ENCODE data around the gene LBH. TPM values are rescaled to one million over a fixed set of nuclear protein-coding genes. Genes with fewer than 3 reads are reported as not detected.
A peak's percentile ranks its signal among the peaks of the same experiment; 100 is the strongest.

LBH gene
- total and polyA plus RNA-seq, 4 donors = 56.1 to 213 (median 94.5) TPM

DNA sequence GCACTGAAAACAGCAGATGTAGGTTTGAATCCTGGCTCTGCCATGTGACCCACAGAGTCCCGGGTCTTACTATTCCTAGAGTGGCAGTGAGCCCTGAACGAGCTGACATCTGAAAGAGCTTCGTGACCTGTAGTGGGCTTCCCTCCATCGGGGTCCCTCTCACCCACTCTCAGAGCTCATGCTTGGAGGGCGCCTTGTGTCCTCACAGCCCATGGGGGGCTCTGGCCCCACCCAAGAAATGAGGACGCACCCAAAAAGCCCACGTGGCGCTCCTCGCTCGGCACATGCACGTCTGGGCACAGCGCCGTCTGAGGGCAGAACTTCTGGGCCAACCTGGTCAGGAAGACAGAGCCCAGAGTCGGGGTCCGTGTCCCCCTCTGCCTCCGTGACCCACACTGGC, 23.7 kb downstream of the LBH start:
- Histone ChIP-seq H3K4me1 (ENCODE audit: control insufficient read depth in 1 of 2, insufficient read depth in 2 of 2, low read length in 2 of 2) (peaks cover 3 to 6% of the 10 kb centered on the region in 2 donors), H3K27me3 (ENCODE audit: control insufficient read depth in 1 of 2, insufficient read depth in 2 of 2, low read length in 1 of 2) (no peaks in the 10 kb centered on the region), H3K27ac (ENCODE audit: low read depth in 1 of 2, low read length in 2 of 2) (no peak overlapping the region), H3K36me3 (ENCODE audit: control insufficient read depth in 1 of 2, insufficient read depth in 2 of 2, low read length in 1 of 2) (peaks cover 4 to 10% of the 10 kb centered on the region in 2 donors), H3K9me3 (ENCODE audit: control insufficient read depth, low read length) (no peaks in the 10 kb centered on the region), H3K4me3 (ENCODE audit: low read length in 2 of 2) (no peak overlapping the region)
- DNase-seq = no peak
- 83 to 88% methylated on average over 16 of the region's 16 CpGs for WGBS, 2 donors
- ATAC-seq (ENCODE audit: low FRiP score) = no peak
- intact Hi-C loops (cut with DNase I) = no loop called here

DNA sequence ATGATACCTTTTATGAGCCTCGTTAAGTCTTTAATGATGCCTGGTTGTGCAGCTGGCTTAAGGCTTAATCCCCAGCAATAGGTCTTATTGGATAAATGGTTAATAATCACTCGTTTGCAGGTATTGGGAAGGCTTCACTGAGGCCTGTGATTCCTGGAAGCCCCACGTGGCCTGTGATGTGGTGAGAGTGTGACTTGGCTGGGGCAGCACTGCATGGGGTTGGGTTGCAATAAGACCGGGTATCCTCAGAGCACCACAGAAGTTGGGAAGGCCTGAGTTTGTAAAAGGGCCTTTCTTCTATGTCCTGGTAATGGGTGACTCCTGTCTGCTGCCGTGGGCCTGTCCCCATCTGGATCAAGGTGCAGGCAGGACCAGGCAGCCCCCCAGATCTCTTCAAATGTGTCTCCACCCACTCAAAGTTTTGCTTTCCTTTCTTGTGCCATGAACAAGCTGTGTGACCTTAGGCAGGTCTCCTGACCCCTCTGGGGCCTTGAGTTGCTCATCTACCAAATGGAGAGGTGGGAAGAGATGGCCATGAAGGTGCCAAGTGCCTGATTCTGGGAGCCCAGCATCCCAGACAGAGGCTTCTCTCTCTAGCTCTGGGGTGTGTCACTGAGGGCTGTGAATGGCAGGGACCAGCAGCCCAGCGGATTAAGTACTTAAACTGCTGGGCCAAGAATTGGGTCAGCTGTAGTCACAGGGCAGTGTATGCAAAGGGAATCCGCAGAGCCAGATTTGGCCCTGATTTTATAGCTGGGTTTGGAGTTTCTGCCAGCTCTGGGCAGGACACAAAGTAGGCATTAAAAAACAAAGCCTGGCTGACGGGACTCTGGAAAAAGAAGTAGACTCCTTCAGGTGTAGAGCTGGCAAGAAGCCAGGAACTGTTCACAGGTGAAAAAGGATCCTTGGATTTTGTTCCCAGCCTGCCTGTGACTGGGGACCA, 24.4 kb downstream of the LBH start:
- ATAC-seq (ENCODE audit: low FRiP score) = no peak
- peaks cover 3% of the 10 kb centered on the region in 2 donors for H3K4me1 ChIP-seq (ENCODE audit: control insufficient read depth in 1 of 2, insufficient read depth in 2 of 2, low read length in 2 of 2)
- 48 to 61% methylated on average over 8 of the region's 8 CpGs for WGBS, 2 donors

DNA sequence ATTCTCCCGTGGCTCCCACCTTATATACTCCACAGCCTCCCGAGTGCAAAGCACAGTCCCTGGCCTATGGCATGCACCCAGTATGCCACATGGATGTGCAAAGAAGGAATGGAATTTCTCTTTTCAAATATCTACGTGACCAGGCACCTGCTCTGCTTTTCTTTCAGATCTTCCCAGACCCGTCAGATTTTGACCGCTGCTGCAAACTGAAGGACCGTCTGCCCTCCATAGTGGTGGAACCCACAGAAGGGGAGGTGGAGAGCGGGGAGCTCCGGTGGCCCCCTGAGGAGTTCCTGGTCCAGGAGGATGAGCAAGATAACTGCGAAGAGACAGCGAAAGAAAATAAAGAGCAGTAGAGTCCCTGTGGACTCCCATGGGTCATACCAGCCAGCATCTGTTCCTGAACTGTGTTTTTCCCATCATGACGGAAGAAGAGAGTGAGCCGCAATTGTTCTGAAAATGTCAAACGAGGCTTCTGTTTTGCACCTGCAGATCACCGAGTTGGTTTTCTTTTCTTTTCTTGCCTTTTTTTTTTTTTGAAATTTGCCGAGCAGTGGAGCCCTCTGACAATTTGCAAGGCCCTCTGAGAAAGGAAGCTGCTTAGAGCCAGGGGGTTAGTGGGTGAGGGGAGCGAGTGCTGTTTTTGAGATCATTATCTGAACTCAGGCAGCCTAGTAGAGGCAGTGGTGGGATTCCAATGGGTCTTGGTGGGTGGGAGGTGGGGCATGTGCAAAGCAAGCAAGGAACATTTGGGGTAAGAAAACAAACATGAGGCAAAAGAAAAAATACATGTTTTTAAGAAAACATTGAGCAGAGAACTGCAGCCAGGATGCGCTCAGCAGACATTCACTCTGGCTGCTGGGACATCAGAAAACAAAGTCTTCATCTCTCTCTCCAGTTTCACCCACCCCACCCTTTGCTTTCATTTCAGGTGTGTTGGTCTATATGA, 26.2 kb downstream of the LBH start:
- no peak overlapping the region for H3K4me3 ChIP-seq (ENCODE audit: low read length in 2 of 2)
- no peaks in the 10 kb centered on the region for H3K4me1 ChIP-seq (ENCODE audit: control insufficient read depth in 1 of 2, insufficient read depth in 2 of 2, low read length in 2 of 2)
- ATAC-seq (ENCODE audit: low FRiP score) (no peak), DNase-seq (no peak)
- H3K27ac ChIP-seq (ENCODE audit: low read depth in 1 of 2, low read length in 2 of 2) = no peak overlapping the region
- no peaks in the 10 kb centered on the region for H3K9me3 ChIP-seq (ENCODE audit: control insufficient read depth, low read length)
- peaks cover 4 to 10% of the 10 kb centered on the region in 2 donors for H3K36me3 ChIP-seq (ENCODE audit: control insufficient read depth in 1 of 2, insufficient read depth in 2 of 2, low read length in 1 of 2)
- intact Hi-C loops (cut with DNase I) = no loop called here
- WGBS, 2 donors = 85 to 86% methylated on average over 17 of the region's 17 CpGs
- no peaks in the 10 kb centered on the region for H3K27me3 ChIP-seq (ENCODE audit: control insufficient read depth in 1 of 2, insufficient read depth in 2 of 2, low read length in 1 of 2)

More for the DNA sequence above, 24.4 kb downstream of the LBH start:
- Histone ChIP-seq H3K27me3 (ENCODE audit: control insufficient read depth in 1 of 2, insufficient read depth in 2 of 2, low read length in 1 of 2) (no peaks in the 10 kb centered on the region), H3K36me3 (ENCODE audit: control insufficient read depth in 1 of 2, insufficient read depth in 2 of 2, low read length in 1 of 2) (peaks cover 4 to 10% of the 10 kb centered on the region in 2 donors), H3K27ac (ENCODE audit: low read depth in 1 of 2, low read length in 2 of 2) (peak overlapping the region; percentile 25), H3K9me3 (ENCODE audit: control insufficient read depth, low read length) (no peaks in the 10 kb centered on the region), H3K4me3 (ENCODE audit: low read length in 2 of 2) (no peak overlapping the region)
- no peak for DNase-seq
- intact Hi-C loops (cut with DNase I) = no loop called here

- intact Hi-C loops (cut with DNase I) = no loop called here
- Histone ChIP-seq H3K4me3 (ENCODE audit: low read length in 2 of 2) (no peak overlapping the region), H3K4me1 (ENCODE audit: control insufficient read depth in 1 of 2, insufficient read depth in 2 of 2, low read length in 2 of 2) (no peaks in the 10 kb centered on the region), H3K27me3 (ENCODE audit: control insufficient read depth in 1 of 2, insufficient read depth in 2 of 2, low read length in 1 of 2) (no peaks in the 10 kb centered on the region), H3K9me3 (ENCODE audit: control insufficient read depth, low read length) (no peaks in the 10 kb centered on the region), H3K27ac (ENCODE audit: low read depth in 1 of 2, low read length in 2 of 2) (no peak overlapping the region), H3K36me3 (ENCODE audit: control insufficient read depth in 1 of 2, insufficient read depth in 2 of 2, low read length in 1 of 2) (peaks cover 4 to 10% of the 10 kb centered on the region in 2 donors)
- no peak for DNase-seq
- no peak for ATAC-seq (ENCODE audit: low FRiP score)
- 89 to 90% methylated on average over 16 of the region's 16 CpGs for WGBS, 2 donors
These were observed 27.7 kb downstream of the LBH start for GRCh38 chr2:30259071-30259470.

- Histone ChIP-seq H3K4me3 (ENCODE audit: low read length in 2 of 2) (no peak overlapping the region), H3K27me3 (ENCODE audit: control insufficient read depth in 1 of 2, insufficient read depth in 2 of 2, low read length in 1 of 2) (no peaks in the 10 kb centered on the region), H3K36me3 (ENCODE audit: control insufficient read depth in 1 of 2, insufficient read depth in 2 of 2, low read length in 1 of 2) (peaks cover 4 to 10% of the 10 kb centered on the region in 2 donors), H3K27ac (ENCODE audit: low read depth in 1 of 2, low read length in 2 of 2) (no peak overlapping the region), H3K4me1 (ENCODE audit: control insufficient read depth in 1 of 2, insufficient read depth in 2 of 2, low read length in 2 of 2) (no peaks in the 10 kb centered on the region), H3K9me3 (ENCODE audit: control insufficient read depth, low read length) (no peaks in the 10 kb centered on the region)
- DNase-seq = no peak
- ATAC-seq (ENCODE audit: low FRiP score) = no peak
- intact Hi-C loops (cut with DNase I) = no loop called here
- WGBS, 2 donors = 75% methylated on average over 3 of the region's 3 CpGs
These were observed 28.7 kb downstream of the LBH start for GRCh38 chr2:30259827-30260679.

DNA sequence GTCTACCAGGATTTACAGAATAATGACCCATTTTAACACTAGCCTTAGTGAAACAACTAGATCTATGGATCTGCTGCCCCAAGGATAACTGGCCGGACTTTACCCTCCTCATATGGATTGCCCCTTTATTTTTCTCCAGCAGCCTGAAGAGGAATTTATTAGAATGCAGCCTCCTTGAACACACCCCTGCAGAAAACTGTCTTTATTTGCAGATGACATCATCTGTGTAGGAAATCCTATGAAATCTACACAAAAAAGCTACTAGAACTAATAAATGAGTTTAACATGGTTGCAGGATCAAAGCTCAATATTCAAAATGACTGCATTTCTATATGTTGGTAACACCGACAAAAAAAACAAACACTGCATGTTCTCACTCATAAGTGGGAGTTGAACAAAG, 29.6 kb downstream of the LBH start:
- Histone ChIP-seq H3K27ac (ENCODE audit: low read depth in 1 of 2, low read length in 2 of 2) (no peak overlapping the region), H3K27me3 (ENCODE audit: control insufficient read depth in 1 of 2, insufficient read depth in 2 of 2, low read length in 1 of 2) (no peaks in the 10 kb centered on the region), H3K4me3 (ENCODE audit: low read length in 2 of 2) (no peak overlapping the region), H3K9me3 (ENCODE audit: control insufficient read depth, low read length) (no peaks in the 10 kb centered on the region), H3K4me1 (ENCODE audit: control insufficient read depth in 1 of 2, insufficient read depth in 2 of 2, low read length in 2 of 2) (no peaks in the 10 kb centered on the region), H3K36me3 (ENCODE audit: control insufficient read depth in 1 of 2, insufficient read depth in 2 of 2, low read length in 1 of 2) (peaks cover 4 to 10% of the 10 kb centered on the region in 2 donors)
- 89 to 91% methylated on average over 2 of the region's 2 CpGs for WGBS, 2 donors
- intact Hi-C loops (cut with DNase I) = no loop called here
- ATAC-seq (ENCODE audit: low FRiP score) (no peak), DNase-seq (no peak)

DNA sequence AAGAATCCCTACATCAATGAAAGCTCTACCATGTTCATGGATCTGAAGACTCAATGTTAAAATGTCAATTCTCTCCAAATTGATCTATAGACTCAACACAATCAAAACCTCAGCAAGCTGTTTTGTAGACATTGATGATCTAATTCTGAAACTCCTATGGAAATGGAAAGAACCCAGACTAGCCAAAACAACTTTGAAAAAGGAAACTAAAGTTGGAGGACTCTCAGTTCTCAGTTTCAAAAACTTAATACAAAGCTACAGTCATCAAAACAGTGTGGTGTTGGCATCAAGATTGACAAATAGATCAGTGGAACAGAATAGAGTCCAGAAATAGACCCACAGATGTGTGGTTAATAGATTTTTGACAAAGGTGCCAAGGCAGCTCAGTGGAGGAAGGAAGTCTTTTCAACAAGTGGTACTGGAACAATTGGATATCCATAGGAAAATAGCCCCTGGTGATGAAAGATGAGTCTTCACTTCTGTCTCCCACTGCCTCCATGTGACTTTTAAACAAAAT, 30.4 kb downstream of the LBH start:
- Histone ChIP-seq H3K36me3 (ENCODE audit: control insufficient read depth in 1 of 2, insufficient read depth in 2 of 2, low read length in 1 of 2) (peaks cover 4 to 10% of the 10 kb centered on the region in 2 donors), H3K27me3 (ENCODE audit: control insufficient read depth in 1 of 2, insufficient read depth in 2 of 2, low read length in 1 of 2) (no peaks in the 10 kb centered on the region), H3K9me3 (ENCODE audit: control insufficient read depth, low read length) (no peaks in the 10 kb centered on the region), H3K27ac (ENCODE audit: low read depth in 1 of 2, low read length in 2 of 2) (no peak overlapping the region), H3K4me1 (ENCODE audit: control insufficient read depth in 1 of 2, insufficient read depth in 2 of 2, low read length in 2 of 2) (no peaks in the 10 kb centered on the region), H3K4me3 (ENCODE audit: low read length in 2 of 2) (no peak overlapping the region)
- intact Hi-C loops (cut with DNase I) = no loop called here
- no peak for ATAC-seq (ENCODE audit: low FRiP score)
- DNase-seq = no peak

All from aorta (tissue), 5 donors.